Stimulated activated naive CD8-positive, alpha-beta T cell treated with anti-CD3 and anti-CD28 coated beads, Interleukin-15, Interleukin-2, amounts not matched to agents 100 U/mL and 50 U/mL, for 24 hours (primary cell): Measurements from ENCODE around the gene RXRG.

Source experiments
- ATAC-seq: fragments of 150-1000 bp; cut with Tn5 transposase; one replicate; pipeline ENCODE4 v1.10.0; 2021
- DNase-seq: peaks from one replicate; pipeline ENCODE4 v3.0.0; 2021

The RXRG gene

DNA sequence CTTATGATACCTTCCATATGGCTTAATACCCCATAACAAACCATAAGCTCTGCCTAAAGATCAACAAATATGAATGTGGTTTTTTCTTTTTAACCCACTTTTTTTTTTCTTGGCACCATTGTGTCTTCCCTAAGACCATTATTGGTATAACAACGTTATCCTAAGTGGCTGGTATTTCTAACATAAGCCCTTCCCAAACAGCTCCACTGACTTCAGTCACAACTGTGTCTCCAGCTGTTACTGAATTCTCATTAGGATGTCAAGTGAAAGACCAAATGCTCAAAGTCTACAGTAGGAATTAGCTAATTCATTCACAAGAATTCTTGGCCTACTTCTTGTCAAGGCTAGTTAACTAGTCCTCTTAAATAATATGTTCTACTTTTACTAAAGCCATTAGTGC, 4.2 kb upstream of the RXRG start:
- DNase-seq (no peak), ATAC-seq (no peak)

DNA sequence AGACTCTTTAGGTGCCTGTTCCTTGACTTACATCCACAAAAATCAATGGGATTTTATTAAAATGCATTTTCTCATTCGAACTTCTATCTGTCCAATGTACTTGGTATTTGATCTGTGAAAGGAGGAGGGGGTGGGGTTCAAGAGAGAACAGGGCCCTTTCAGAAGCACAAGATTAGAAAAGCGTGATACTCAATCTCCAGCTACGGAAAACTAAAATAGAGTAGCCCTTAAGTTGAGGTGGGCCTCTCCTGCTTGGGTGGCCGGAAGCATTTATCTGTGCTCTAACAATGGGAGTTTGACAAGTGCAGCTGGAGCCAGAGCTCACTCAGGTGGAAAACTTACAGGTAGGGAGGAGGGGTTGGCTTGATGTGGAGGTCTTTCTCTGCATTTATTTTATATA, 462 bp upstream of the RXRG start:
- ATAC-seq (no peak), DNase-seq (no peak)

DNA sequence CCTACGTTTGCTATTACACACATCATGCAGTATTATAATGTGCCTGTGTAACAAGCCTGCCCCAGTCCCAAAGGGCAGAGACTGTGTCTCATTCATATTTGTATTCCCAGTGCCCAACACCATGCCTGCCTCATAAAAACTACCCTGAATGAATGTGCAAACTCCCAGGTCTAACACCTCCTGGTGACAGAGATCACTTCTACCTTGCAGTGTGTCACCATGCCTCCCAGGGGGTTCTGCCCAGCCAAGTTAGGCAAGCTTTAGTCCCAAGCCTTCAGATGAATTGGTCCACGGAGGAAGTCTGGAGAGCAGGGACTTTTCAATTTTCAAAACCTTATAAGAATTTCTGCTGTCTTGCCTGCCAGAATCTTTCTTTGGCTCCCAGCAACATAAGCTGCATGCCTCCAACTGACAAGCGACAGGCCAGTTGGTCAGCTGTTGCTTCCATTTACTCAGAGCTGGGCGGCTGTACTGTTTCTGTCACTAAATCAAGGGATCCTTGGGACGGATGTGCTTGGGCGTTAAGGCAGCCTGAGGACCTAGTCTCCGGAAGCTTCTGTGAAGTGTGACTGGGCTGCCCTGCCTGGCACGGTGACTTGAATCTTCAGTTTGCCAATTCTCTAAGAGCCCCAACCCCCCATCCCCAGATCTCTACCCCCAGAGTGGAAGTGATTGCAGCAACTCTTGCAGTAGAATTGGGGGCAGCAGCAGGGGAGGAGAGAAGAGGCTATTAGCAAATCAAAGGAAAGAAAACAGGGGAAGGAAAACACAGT, 1.2 kb downstream of the RXRG start:
- ATAC-seq: no peak
- DNase-seq: no peak

DNA sequence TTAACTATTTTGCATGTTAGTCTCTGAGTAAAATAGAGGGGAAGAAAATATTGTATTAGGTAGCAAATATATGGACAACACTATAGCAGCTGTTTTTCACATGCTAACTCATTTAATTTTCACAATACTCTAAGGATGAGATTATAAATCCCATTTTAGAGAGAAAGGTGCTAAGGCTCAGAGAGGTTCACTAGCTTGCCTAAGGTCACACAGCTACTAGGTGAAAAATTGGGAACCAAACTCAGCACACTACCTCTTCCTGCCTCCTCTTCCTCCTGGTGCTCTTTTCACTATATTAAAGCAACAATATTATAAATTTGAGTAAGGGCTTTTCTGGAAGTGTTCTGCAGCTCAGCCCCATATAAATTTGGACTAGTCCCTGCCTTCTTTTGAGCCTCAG, 2.3 kb downstream of the RXRG start:
- DNase-seq: no peak

DNA sequence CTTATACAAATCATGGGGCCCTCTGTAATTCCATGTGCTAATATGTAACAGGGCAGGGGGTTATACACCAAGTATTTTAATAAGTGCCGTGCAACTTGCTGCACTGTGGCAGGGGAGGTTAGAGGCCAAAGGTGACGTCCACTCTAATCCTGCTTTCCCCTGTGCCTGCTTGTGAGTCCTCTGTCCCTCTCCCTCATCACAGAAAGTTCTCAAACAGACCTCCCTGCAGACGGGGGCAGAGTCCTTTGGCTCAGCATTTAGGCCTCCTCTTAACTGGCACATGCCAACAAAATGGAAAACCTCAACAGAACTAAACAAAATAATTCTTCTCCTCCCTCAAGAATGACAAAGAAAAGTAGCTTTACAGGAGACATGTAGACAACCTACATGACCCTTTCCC, 2.9 kb downstream of the RXRG start:
- ATAC-seq (no peak), DNase-seq (no peak)

More for the DNA sequence above, 2.3 kb downstream of the RXRG start:
- no peak for ATAC-seq

DNA sequence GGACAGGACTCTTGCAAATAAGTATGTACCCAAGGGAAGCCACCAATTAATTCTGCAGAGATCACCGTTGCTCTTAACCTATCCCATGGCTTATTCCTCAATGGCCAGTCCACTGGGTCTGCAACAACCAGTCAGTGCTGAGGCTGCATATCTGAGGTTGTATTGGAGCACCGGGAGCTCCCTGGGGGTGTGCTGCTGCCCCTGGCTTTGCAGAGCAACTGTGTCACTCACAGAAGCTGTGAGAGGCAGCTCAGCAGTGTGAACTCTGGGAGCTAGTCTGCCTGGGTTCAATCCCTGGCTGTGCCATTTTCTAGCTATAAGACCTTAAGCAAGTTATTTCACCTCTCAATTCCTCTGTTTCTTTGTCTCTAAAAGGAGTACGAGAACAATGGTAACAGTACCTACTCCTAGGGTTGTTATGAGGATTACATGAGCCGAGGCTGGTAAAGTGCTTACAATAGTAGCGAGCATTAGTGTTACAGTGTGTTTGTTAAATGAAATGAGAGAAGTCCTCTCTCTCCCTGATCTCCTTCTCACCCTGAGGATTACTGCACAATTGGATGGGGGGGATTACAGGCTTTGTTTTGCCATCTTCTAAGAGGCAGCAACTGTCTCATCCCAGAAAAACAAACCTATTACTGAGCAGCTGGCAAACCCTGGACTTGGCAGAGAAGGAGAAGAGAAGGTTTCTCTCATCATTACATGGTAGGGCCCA, 3.6 kb downstream of the RXRG start:
- no peak for DNase-seq
- ATAC-seq: no peak

DNA sequence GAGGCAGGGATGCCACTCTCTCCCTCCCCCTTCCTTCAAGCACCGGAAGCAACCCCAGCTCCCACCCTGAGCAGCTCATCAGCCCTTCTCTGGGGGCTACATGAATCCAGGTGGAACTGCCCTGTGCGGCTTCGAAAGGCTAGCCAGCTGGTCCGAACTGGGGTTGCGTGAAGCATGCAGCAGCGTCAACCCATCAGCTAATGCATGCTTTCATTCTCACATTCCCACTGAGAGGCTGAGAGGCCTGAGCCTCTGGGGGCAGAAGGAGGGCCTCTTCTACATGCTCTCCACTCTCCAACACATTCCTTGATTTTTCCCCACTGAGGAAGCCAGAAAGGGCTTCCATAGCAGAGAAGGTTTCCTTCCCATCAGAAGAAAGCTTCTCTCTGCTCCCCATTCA, 5.6 kb downstream of the RXRG start:
- DNase-seq: no peak
- no peak for ATAC-seq

DNA sequence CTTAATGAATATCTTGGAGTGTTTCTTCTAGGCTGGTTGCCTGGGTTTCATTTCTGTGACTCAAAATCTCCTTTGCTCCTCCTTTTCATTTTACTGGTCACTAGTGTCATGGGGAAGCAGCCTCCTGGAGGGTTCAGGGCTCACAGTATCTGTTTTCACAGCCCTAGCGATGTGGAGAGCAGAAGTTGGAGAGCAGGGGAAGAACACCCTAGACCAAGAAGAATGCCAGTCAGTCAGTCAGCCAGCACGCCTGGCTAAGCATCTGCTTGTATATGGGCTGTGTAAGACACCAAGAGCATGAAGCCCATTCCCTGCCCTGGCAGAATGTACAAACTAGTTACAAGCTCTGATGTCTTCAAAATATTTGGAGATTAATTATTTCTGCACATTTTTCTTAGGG, 7.9 kb downstream of the RXRG start:
- DNase-seq (no peak), ATAC-seq (no peak)

DNA sequence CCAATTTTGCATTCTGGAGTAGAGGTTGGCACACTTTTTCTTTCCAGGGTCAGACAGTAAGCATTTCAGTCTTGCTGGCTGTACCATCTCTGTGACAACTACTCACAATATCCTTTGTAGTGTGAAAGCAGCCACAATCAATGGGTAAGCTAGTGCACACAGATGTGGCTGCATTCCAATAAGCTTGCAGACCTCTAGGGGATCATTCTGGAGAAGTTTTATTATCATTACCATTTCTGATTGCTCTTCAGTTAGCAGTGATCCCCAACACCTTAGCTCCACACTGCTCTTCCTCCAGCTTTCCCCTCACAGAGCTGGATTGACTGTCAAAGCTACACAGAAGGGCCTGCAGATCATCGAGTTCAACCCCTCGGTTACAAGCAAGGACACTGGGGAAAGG, 9.1 kb downstream of the RXRG start:
- DNase-seq (no peak), ATAC-seq (no peak)

DNA sequence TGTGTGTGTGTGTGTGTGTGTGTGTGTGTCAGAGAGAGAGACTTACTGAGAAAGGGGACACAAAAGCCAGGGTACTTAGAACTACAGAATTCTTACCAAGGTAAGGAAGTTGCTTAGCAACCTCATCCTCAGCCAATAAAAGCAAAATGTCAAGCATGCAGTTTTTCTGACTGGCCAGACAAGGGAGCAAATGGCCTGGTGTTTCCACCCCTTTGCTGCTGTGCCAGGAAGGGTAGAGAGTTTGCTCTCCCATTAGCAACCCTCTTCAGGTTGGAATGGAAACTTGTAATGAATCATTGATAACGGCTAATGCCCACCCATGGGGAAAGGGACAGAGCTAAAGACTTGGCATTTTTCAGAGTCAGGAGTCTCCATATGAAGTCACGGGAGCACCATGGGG, 10.6 kb downstream of the RXRG start:
- no peak for DNase-seq
- no peak for ATAC-seq

DNA sequence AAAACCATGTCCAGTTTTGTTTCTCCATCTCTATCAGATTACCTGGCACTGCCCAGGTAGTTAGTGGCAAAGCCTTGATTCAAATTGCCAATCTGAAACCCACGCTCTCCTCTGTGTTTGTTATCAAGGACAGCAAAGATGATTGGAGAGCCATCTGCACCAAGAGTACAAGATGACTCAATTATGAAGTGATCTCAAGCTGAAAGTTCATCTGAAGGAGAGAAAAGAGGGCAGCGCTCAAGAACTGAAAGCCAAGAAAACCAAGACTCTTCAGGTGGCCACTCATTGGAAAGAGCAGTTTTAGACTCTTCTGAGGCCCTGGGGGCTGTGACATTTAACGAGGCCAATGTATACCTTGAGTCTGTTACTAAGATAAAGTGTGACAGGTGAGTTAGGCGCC, 13.8 kb downstream of the RXRG start:
- no peak for DNase-seq
- no peak for ATAC-seq

DNA sequence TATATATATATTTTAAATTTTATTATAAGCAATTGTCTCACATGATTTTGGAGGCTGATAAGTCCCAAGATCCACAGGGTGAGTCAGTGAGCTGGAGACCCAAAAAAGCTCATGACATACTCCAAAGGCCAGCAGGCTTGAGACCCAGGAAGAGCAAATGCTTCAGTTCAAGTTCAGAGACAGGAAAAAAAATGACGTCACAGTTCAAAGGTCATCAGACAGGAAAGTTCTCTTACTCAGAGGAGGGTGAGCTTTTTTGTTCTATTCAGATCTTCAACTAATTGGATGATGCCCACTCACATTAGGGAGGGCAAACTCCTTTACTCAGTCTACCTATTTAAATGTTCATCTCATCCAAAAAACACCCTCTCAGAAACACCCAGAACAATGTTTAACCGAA, 18.2 kb downstream of the RXRG start:
- no peak for DNase-seq
- ATAC-seq: no peak

DNA sequence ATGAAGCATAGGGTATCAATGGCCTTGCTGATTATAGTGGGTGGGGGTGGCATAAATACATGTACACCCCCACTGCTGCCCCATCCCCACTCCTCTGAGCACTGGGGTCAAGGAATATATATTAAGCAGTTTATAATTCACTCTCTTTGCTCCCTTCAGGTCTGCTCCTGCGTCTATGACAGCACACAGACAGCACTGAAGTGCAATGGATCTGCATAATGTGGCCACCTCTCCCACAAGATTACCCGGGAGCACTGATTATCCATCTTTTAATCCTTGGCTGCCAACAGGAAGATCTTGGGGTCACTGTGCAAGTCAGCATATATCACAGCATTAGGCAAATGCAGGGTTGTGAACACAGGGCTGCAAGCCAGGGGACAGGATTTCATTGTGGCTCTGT, 19.3 kb downstream of the RXRG start:
- no peak for ATAC-seq

DNA sequence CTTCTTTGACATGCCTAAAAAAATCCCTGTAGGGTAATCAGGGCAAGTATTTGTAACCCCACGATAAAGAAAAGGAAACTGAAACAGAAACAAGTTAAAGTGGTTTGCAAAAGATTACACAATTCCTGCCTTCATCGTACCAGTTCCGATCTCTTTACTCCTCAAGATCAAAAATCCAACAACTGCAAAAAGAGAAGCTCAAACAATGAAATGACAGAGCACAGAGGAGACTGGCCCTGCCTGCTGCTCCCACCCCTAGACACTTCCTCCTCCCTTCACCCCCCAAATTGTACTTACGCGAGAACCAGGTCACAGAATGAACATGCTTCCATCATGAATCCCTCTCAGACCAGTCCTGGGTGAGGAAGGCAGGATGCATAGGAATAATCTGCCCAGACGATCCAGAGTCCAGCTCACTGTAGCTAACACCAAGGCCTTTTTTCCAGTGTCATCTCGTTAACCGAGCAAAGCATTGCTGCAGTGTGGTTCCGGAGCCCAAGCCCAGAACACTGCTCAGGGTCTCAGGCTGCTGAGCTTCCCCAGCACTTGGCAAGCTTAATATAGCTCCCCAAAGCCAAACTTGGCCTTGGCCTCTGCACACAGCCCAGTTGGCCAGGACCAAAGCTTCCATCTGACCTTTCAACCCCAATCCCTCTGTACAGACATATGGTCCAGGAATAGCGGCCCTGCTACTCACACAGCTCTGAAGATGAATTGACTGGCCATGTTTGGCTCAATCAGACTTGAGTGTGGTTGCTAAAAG, 20.3 kb downstream of the RXRG start:
- DNase-seq: no peak
- ATAC-seq: no peak

More for the DNA sequence above, 19.3 kb downstream of the RXRG start:
- DNase-seq: no peak

DNA sequence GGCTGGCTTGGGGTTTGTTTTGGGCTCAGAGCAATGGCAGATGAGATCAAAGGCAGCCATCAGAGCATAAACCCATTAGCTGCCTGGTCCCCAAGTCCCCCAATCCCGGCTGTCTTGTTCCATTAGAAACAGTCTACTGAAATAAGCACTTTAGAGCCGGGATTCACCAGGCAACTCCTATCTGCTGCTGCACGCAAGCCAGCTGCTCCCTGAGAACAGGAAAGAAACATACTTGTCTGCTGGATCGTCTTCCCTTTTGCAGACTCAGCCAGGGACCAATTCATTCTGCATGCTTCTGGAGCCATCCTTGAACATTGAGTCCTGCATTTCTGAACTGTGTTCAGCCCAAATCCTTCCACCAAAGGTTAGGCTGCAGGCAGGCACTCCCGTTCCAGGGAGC, 21.8 kb downstream of the RXRG start:
- ATAC-seq (no peak), DNase-seq (no peak)

DNA sequence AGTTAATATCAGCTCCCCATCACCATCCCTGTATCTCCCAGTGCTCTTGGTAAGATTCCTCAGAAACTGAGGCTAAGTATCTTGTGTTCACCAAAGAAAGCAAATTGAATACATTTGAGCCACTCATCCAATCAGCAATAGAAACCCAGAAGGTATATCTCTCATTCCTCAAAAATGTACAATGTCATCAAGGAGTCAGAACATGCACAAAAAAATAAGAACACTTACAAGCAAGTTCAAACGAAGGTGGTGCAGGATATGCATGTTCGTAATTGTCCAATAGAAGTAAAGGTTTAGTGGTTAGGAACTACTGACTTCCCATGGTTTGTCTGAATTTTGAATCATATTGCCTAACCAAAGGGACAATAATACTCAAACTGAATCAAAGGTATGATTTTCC, 24.3 kb downstream of the RXRG start:
- ATAC-seq (no peak), DNase-seq (no peak)

DNA sequence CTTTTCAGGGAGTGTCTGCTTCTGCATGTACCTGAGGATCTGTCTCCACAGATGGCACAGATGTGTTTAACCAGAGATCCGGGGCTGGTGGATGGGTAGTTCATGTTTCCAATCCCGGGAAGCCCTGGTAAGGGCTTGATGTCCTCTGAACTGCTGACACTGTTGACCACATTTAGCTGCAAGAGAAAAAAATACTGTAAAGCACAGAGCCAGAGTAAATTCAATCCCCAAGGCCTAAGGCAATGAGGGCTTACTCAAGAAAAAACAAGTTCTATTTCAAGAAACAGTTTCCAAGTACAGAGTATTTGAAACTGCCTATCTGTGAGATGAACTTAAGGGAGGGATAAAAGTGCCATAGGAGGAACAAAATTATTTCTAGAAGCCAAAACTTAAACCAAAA, 25.1 kb downstream of the RXRG start:
- ATAC-seq (no peak), DNase-seq (no peak)

DNA sequence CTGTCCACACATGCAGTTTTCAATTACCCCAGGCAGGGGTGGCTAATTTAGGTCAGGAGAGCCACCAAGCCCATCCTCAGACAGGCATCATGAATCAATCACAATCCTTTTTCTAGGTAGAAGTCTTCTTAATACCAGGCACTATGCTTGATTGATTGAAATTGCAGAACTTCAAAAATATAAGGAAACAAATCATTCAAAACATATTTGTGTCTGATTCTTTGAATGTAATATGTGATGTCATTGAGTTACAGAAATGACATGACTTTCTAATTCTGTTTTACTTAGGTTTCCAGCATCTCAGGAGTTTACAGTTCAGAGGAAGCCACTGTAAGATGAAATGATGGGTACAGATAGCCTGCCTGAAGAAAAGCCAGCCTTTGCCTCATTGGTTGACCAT, 26.7 kb downstream of the RXRG start:
- DNase-seq: no peak
- no peak for ATAC-seq

DNA sequence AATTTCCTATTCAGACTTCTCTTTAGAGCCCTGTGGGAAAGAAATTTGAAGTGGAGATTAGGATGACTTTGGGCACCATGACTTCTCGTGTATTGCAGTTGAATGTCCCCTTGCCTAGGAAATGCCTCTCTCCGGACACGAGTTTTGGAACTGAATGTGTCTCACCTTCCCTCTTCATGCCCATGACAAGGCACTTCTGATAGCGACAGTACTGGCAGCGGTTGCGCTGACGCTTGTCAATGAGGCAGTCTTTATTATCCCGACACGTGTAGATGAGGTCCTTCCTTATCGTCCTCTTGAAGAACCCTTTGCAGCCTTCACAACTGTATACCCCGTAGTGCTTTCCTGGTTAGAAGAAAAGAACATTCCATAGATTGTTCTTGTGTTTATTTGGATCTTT, 28.1 kb downstream of the RXRG start:
- DNase-seq (no peak), ATAC-seq (no peak)

DNA sequence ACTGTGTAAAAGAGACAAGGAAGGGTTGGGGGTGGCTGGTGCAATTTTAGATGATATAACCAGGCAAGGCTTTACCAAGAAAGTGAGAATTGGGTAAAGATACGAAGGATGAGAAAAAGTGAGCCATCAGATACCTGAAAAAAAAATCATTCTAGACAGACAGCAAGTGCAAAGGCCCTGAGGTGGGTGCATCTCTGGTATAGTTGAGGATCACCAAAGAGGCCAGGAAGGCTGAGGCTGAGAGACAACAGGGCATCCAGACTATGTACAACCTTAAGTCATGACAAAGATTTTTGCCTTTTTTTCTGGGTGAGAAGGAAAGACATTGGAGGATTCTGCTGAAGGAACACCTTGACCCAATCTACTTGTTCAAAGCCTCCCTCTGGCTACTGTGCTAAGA, 29.9 kb downstream of the RXRG start:
- no peak for DNase-seq
- no peak for ATAC-seq

DNA sequence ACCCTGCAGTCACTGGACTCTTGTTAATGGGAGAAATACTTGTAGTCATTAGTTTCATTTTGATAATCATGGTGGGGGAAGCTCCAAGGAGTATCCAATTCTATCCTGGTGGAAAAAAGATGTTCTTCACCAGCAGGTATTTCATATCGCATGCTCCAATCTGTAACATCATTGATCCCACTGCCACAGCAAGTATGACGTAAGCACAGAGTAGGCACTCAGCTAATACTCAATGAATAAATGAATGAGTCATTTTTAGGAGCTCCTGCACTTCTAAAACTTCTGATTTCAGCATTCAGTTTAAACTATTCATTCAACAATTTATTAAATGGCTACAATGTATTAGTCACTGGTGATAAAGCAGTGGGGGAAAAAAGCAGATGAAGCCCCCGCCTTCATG, 30.3 kb downstream of the RXRG start:
- ATAC-seq (no peak), DNase-seq (no peak)

DNA sequence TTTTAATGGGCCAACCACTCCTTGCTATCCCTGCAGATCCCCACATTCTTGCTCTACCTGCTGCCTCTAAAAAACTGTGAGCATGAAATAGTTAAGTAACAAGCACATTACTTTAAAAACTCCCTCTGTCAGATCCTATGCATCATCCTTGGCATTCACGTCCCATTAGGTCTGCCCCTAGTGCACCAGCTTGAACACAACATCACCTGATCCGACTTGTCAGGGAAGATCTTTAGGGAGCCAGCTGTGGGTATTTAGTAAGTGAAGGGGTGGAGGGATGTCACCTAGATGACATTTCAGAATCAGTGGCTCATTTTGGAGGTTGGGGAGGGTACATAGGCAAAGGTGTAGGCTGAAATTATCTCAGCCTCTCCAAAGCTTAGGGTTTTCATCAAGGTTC, 33.5 kb downstream of the RXRG start:
- no peak for ATAC-seq

DNA sequence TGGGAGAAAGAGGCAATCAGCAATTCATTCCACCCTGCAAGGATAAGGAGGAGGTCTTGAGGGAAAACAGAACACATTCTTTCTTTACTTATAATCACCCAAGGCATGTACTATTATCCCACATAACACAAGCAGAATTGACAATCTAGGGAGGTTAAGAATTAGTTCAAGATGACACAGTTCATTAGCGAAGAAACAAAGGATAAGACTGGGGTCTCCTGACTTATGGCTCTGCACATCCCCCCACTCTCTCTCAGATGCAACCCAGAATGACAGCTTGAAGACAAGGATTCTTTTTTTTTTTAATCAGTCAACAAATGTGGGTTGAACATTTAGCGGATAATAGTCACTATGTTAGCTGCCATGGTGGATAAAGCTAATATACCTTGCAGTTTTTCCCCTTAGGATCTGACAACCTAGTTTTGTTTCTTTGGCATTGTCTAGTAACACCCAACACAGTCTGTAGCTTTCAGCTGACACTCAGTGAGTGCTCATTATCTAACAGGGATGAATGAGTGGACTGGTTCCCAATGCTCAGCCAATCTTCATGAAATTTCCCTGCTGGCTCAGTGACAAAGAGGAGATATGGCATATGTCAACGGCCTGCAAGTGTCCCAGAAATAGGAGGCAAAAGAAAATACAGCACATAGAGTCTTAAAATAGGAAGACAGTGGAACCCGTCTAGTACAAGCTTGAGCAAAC, 35.1 kb downstream of the RXRG start:
- ATAC-seq (no peak), DNase-seq (no peak)

More for the DNA sequence above, 33.5 kb downstream of the RXRG start:
- DNase-seq: no peak
